K562 (cell line): ENCODE data around the gene CHRNE. TPM values are rescaled to one million over a fixed set of nuclear protein-coding genes. Genes with fewer than 3 reads are reported as not detected.

Experiments used
- ATAC-seq: fragments of 200-7000 bp; cut with Tn5 transposase; 3 replicates; pipeline ENCODE4 v1.9.1; 2020; ENCODE audit warnings: moderate library complexity
- BruUV-seq: library from RNA; stranded (reverse); fragments of 400-500 nt; replicated peaks from 2 replicates; lab custom pipeline; 2021; lab: Mats Ljungman, UMichigan
- CTCF ChIA-PET: fragments of 300-600 bp; formaldehyde crosslinking; extraction: SDS; loops from one replicate; lab custom pipeline; 2021; ENCODE audit warnings: low intra/inter-chr PET ratio; lab: Yijun Ruan, JAX
- POLR2A ChIA-PET: fragments of 300-600, 350-650 bp; sonication (Branson Sonifier 250); formaldehyde crosslinking; extraction: SDS; loops from one replicate; lab custom pipeline; 2021; ENCODE audit warnings: antibody characterized with exemption, inconsistent platforms; lab: Yijun Ruan, JAX
- DNase-seq, 4 experiments: peaks; one replicate each; pipeline versions ENCODE4 v3.0.0 to v3.0.0-alpha.2; 2011 to 2018; ENCODE audit warnings: low spot score in 3 of 4, mixed read lengths in 3 of 4; ENCODE audit errors: extremely low read depth in 1 of 4
- FAIRE-seq: peaks from 2 replicates; lab custom pipeline; 2011; peaks lifted over from hg19 to GRCh38; lab: Jason Lieb, UNC
- H2AFZ ChIP-seq: 2 replicates; pipeline ENCODE4 v1.6.0; 2011; ENCODE audit warnings: low read depth, low read length, control low read depth, inconsistent platforms
- H3K27ac ChIP-seq: fragments of 200-600 bp; 3 replicates; pipeline ENCODE4 v1.8.0; 2011; ENCODE audit warnings: low read depth, mild to moderate bottlenecking, control low read depth, inconsistent platforms, low read length, moderate library complexity, mixed read lengths; ENCODE audit errors: extremely low read depth
- H3K27me3 ChIP-seq, 2 experiments: fragments of 300-600 bp in 1 of 2; 2 replicates in 1 of 2; 3 replicates in 1 of 2; pipeline versions ENCODE4 v1.6.0 to v1.8.0; 2011; ENCODE audit warnings: inconsistent platforms in 2 of 2, low read length in 2 of 2, mild to moderate bottlenecking in 1 of 2, mixed read lengths in 1 of 2, moderate library complexity in 1 of 2; ENCODE audit not compliant: control insufficient read depth in 2 of 2, insufficient read depth in 2 of 2
- H3K36me3 ChIP-seq: fragments of 300-600 bp; 3 replicates; pipeline ENCODE4 v1.8.0; 2011; ENCODE audit warnings: mild to moderate bottlenecking, low read length, inconsistent platforms; ENCODE audit not compliant: control insufficient read depth, insufficient read depth
- H3K4me1 ChIP-seq, 2 experiments: fragments of 200-600 bp in 1 of 2; replicated peaks in 1 of 2; 2 replicates in 1 of 2; 3 replicates in 1 of 2; pipeline versions ENCODE4 v1.5.1 to v1.8.0; 2011; ENCODE audit warnings: inconsistent platforms in 2 of 2, low read length in 2 of 2, mild to moderate bottlenecking in 1 of 2, mixed read lengths in 1 of 2, moderate library complexity in 1 of 2; ENCODE audit not compliant: control insufficient read depth in 2 of 2, insufficient read depth in 2 of 2
- H3K4me2 ChIP-seq: 2 replicates; pipeline ENCODE4 v1.6.1; 2011; ENCODE audit warnings: low read length, control low read depth, inconsistent platforms, mixed read lengths; ENCODE audit not compliant: insufficient read depth
- H3K4me3 ChIP-seq: fragments of 200-600 bp; sonication (generic), shearing (Covaris generic); 2 replicates; pipeline ENCODE4 v1.5.1; 2016; ENCODE audit warnings: control low read depth, inconsistent platforms
- H3K79me2 ChIP-seq: fragments of 200-600 bp; 3 replicates; pipeline ENCODE4 v1.8.0; 2011; ENCODE audit warnings: low read length, inconsistent platforms; ENCODE audit not compliant: control insufficient read depth, insufficient read depth
- H3K9ac ChIP-seq, 2 experiments: 2 replicates each; pipeline versions ENCODE4 v1.6.0 to v1.6.1; 2011; ENCODE audit warnings: low read depth in 2 of 2, low read length in 2 of 2, control low read depth in 1 of 2, inconsistent platforms in 1 of 2, mild to moderate bottlenecking in 1 of 2, mixed read lengths in 1 of 2; ENCODE audit not compliant: insufficient read depth in 1 of 2
- H3K9me1 ChIP-seq: one replicate; pipeline ENCODE4 v1.6.0; 2011; ENCODE audit warnings: inconsistent platforms, mild to moderate bottlenecking, low read length, moderate library complexity; ENCODE audit not compliant: control insufficient read depth, insufficient read depth
- H3K9me3 ChIP-seq: replicated peaks from 2 replicates; pipeline ENCODE4 v1.5.1; 2011; ENCODE audit warnings: low read depth, low read length, inconsistent platforms; ENCODE audit not compliant: control insufficient read depth, insufficient read depth
- H4K20me1 ChIP-seq: replicated peaks from 2 replicates; pipeline ENCODE4 v1.6.1; 2011; ENCODE audit warnings: low read length, inconsistent platforms, mixed read lengths; ENCODE audit not compliant: control insufficient read depth, insufficient read depth
- ATF7 ChIP-seq: fragments of 450-650 bp; IDR thresholded peaks from 2 replicates; pipeline ENCODE4 v1.7.1; 2014; ENCODE audit warnings: mild to moderate bottlenecking, moderate library complexity
- BRCA1 ChIP-seq, 2 experiments: fragments of 450-650 bp in 1 of 2; sonication (generic) in 1 of 2; formaldehyde crosslinking in 1 of 2; IDR thresholded peaks; 2 replicates each; pipeline versions ENCODE4 v1.5.0 to v1.6.1; 2017 to 2020; ENCODE audit warnings: mild to moderate bottlenecking in 1 of 2, missing genetic modification reagents in 1 of 2
- CGGBP1 ChIP-seq: fragments of 250-450 bp; sonication (Bioruptor Pico); IDR thresholded peaks from 2 replicates; pipeline ENCODE4 v1.9.0; 2021; ENCODE audit warnings: mild to moderate bottlenecking
- CTCF ChIP-seq, 3 experiments: IDR thresholded peaks in 2 of 3; conservative IDR thresholded peaks in 1 of 3; 2 replicates each; pipeline ENCODE4 v1.5.1; 2011 to 2012; ENCODE audit warnings: low read length in 3 of 3, mild to moderate bottlenecking in 3 of 3, control low read depth in 2 of 3, improper control_type of control experiment in 1 of 3, inconsistent platforms in 1 of 3, low read depth in 1 of 3, mixed read lengths in 1 of 3, moderate library complexity in 1 of 3; ENCODE audit not compliant: insufficient read depth in 2 of 3
- NCOA1 ChIP-seq: fragments of 450-650 bp; IDR thresholded peaks from 2 replicates; pipeline ENCODE4 v1.6.1; 2016; ENCODE audit warnings: low read depth
- NFIC ChIP-seq: fragments of 450-650 bp; IDR thresholded peaks from 2 replicates; pipeline ENCODE4 v1.6.1; 2017; ENCODE audit warnings: mild to moderate bottlenecking, inconsistent platforms
- NR2F6 ChIP-seq: fragments of 450-650 bp; formaldehyde crosslinking; IDR thresholded peaks from 2 replicates; pipeline ENCODE4 v1.4.0; 2020; ENCODE audit warnings: mild to moderate bottlenecking
- SAFB ChIP-seq: fragments of 200-400 bp; formaldehyde crosslinking; IDR thresholded peaks from 2 replicates; pipeline ENCODE4 v1.6.1; 2017; ENCODE audit warnings: low read depth, low read length, borderline replicate concordance
- SMAD4 ChIP-seq: fragments of 250-450 bp; sonication (Bioruptor Pico); conservative IDR thresholded peaks from 2 replicates; pipeline ENCODE4 v1.8.0; 2021; ENCODE audit warnings: inconsistent platforms, mild to moderate bottlenecking, moderate library complexity
- SUPT5H ChIP-seq: fragments of 450-650 bp; IDR thresholded peaks from 2 replicates; pipeline ENCODE4 v1.6.1; 2016
- THAP12 ChIP-seq: fragments of 250-450 bp; sonication (Bioruptor Pico); IDR thresholded peaks from 2 replicates; pipeline ENCODE4 v1.9.0; 2021; ENCODE audit warnings: mild to moderate bottlenecking, inconsistent platforms
- XRCC4 ChIP-seq: IDR thresholded peaks from one replicate; pipeline ENCODE4 v1.6.1; 2011; ENCODE audit not compliant: insufficient read depth, insufficient read length; ENCODE audit errors: extremely low read depth
- ZKSCAN8 ChIP-seq: fragments of 200-800 bp; sonication (Bioruptor generic); IDR thresholded peaks from 2 replicates; pipeline ENCODE4 v1.6.1; 2016; ENCODE audit warnings: missing genetic modification characterization, missing compliant biosample characterization
- ZNF609 ChIP-seq: sonication (generic); formaldehyde crosslinking; IDR thresholded peaks from 2 replicates; pipeline ENCODE4 v1.8.1; 2023; ENCODE audit warnings: missing genetic modification reagents, mild to moderate bottlenecking, borderline replicate concordance
- WGBS: fragments of 100-300 bp; shearing (Covaris generic); methylation state at CpG from one replicate; pipeline ENCODE4 v1.1.6; 2016; ENCODE audit warnings: low coverage, mixed read lengths; ENCODE audit not compliant: insufficient coverage; ENCODE audit errors: missing lambda C conversion rate; 5-methylcytosine and 5-hydroxymethylcytosine counted together
- in situ Hi-C: fragments of 300-500 bp; cut with MboI; formaldehyde crosslinking; loops from 4 replicates; pipeline ENCODE4 v1.15.0; 2018; ENCODE audit warnings: inconsistent platforms, mixed read lengths
- intact Hi-C: fragments of 100-400 bp; cut with micrococcal nuclease; formaldehyde crosslinking; loops from 2 replicates; pipeline ENCODE4 v1.14.2; 2022
- polyA plus RNA-seq, 8 experiments: library from polyadenylated mRNA; depleted of rRNA in 4 of 8; stranded (reverse) in 5 of 8; unstranded in 3 of 8; fragments of >200 nt; fragmentation: Nextera tagmentation in 2 of 8; fragmentation: Illumina TruSeq in 1 of 8; extraction: Ambion mirVana in 2 of 8; extraction: Trizol in 1 of 8; gene quantifications; 2 replicates each; pipeline versions ENCODE4 v1.2.1 to v1.2.3, GENCODE V29; 2011 to 2014; ENCODE audit warnings: inconsistent platforms in 1 of 8, missing spikeins in 1 of 8
- total RNA-seq, 7 experiments: library from RNA; depleted of rRNA in 6 of 7; stranded (reverse); fragments of >200 nt in 6 of 7; fragmentation: Illumina TruSeq in 2 of 7; extraction: Trizol in 2 of 7; gene quantifications; 2 replicates each; pipeline versions ENCODE4 v1.2.1 to v1.2.3, GENCODE V29; 2011 to 2021; ENCODE audit warnings: low replicate concordance in 1 of 7

CHRNE gene
- total and polyA plus RNA-seq, 9 of the 15 experiments (the other 6 are each of a cell fraction or from before 2014, with no cell fraction given): not detected

- CTCF ChIA-PET: no interaction called here
- WGBS: 94% methylated on average over 2 of the region's 11 CpGs
- intact Hi-C loops (no loop called here), in situ Hi-C loops (no loop called here)
- no peak for ATAC-seq
- peak overlapping the region; percentile 96 for H3K4me2 ChIP-seq
- H3K9me3 ChIP-seq: no peaks in the 10 kb centered on the region
- no peak for DNase-seq
- FAIRE-seq: no peak
- H3K36me3 ChIP-seq: peaks cover 44% of the 10 kb centered on the region
- TF ChIP-seq XRCC4 (no peak), ATF7 (no peak), NFIC (no peak), SUPT5H (no peak), SMAD4 (no peak), SAFB (no peak), CTCF (IDR thresholded peaks at IDR 0.05 in 2 of 3, conservative IDR thresholded peaks at IDR 0.05 in 1 of 3; ENCODE audit: insufficient read depth in 2 of 3, low read depth in 1 of 3, low read length in 3 of 3) (no peak), ZNF609 (CRISPR knock-in tag) (no peak), BRCA1 (IDR thresholded peaks at IDR 0.05) (no peak), BRCA1 (CRISPR knock-in tag; IDR thresholded peaks at IDR 0.05) (no peak), CGGBP1 (CRISPR knock-in tag) (no peak), NCOA1 (no peak), THAP12 (no peak), NR2F6 (no peak), ZKSCAN8 (CRISPR knock-in tag) (no peak)
- TF ChIP-seq, all 486 proteins: peak for 0
- peaks cover 13 to 34% of the 10 kb centered on the region in 2 experiments; a peak in 4 of 5 replicates for H3K4me1 ChIP-seq
- no peaks in the 10 kb centered on the region for H3K27me3 ChIP-seq
- peak overlapping the region; percentile 95 to 98; a peak in 3 of 4 replicates for H3K9ac ChIP-seq
- H3K9me1 ChIP-seq: no peaks in the 10 kb centered on the region
- H2AFZ ChIP-seq: no peak overlapping the region
- no peak overlapping the region; the same call in 2 of the 3 replicates for H3K27ac ChIP-seq
- POLR2A ChIA-PET: no interaction called here
- no peak overlapping the region for H3K4me3 ChIP-seq
- no TSS peak for BruUV-seq
- peaks cover 46% of the 10 kb centered on the region for H3K79me2 ChIP-seq
- no peaks in the 10 kb centered on the region for H4K20me1 ChIP-seq
These were observed 35.2 kb upstream of the CHRNE start for GRCh38 chr17:4938069-4938491.
